Measurements from ENCODE around the gene PALM2AKAP2.
"Not testable (repeated sequence)": the region's sequence is repeated elsewhere in the genome, so short reads cannot be mapped to it uniquely, and the experiment has no call there.

Gene PALM2AKAP2

DNA sequence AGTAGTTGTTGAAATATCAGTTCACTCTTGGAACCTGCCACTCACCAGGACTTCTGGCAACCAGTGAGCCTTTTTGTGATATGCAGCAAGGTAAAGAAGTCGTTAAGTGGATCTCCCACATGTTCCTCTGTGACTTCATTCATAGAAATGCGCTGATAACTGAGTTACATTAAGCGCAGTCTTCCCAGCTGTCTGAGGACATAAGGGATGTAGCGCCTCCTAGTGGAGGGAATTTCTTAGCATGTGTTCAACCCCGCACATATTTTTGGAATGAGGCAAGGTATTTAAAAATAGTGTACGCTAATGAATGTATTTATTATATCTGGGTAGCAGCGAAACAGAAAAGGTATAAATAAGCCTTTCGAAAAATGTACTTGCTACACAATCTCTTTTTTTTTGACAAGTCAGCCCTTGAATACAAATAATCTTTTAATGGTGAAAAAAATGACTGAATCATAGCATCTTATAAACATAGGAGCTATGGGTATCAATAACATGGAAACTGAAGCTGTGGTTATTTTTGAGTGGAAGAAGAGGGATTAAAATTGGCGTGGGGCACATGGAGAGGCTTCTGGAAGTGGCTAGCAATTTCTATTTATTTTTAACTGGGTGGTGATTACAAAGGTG, 38.0 kb downstream of the PALM2AKAP2 start:
- TF ChIP-seq, protein P1, sequence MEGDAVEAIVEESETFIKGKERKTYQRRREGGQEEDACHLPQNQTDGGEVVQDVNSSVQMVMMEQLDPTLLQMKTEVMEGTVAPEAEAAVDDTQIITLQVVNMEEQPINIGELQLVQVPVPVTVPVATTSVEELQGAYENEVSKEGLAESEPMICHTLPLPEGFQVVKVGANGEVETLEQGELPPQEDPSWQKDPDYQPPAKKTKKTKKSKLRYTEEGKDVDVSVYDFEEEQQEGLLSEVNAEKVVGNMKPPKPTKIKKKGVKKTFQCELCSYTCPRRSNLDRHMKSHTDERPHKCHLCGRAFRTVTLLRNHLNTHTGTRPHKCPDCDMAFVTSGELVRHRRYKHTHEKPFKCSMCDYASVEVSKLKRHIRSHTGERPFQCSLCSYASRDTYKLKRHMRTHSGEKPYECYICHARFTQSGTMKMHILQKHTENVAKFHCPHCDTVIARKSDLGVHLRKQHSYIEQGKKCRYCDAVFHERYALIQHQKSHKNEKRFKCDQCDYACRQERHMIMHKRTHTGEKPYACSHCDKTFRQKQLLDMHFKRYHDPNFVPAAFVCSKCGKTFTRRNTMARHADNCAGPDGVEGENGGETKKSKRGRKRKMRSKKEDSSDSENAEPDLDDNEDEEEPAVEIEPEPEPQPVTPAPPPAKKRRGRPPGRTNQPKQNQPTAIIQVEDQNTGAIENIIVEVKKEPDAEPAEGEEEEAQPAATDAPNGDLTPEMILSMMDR (conservative IDR thresholded peaks at IDR 0.05; ENCODE audit: low read depth, low read length): peak; percentile 80
- peak; percentile 99 for DNase-seq (ENCODE audit: low read depth)
- no peak overlapping the region for H3K4me3 ChIP-seq (ENCODE audit: low read depth, low read length)

DNA sequence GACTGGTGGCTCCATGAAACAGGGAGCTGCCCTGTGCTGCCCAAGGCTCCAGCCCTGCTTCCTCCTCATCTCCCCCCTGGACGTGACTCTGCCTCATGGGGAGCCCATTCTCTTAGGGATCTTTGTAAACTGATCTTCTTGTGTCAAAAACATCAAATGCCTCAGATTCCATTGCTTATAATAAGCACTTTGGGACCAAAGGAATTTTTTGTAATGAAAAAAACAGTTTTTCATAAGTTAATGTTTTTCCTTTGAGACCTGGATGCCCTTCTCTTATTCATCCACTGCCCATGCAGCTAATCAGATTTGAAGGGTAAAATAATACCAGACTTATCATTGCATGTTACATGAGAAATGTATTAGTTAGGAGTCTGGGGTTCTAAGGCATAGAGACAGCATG, 41.7 kb downstream of the PALM2AKAP2 start:
- no peak overlapping the region for H3K4me3 ChIP-seq (ENCODE audit: low read depth, low read length)
- DNase-seq (ENCODE audit: low read depth): peak; percentile 62
- TF ChIP-seq, protein P1 (conservative IDR thresholded peaks at IDR 0.05; ENCODE audit: low read depth, low read length): no peak

DNA sequence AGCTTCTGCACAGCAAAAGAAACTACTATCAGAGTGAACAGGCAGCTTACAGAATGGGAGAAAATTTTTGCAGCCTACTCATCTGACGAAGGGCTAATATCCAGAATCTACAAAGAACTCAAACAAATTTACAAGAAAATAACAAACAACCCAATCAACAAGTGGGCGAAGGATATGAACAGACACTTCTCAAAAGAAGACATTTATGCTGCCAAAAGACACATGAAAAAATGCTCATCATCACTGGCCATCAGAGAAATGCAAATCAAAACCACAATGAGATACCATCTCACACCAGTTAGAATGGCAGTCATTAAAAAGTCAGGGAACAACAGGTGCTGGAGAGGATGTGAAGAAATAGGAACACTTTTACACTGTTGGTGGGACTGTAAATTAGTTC, 45.4 kb downstream of the PALM2AKAP2 start:
- H3K4me3 ChIP-seq (ENCODE audit: low read depth, low read length); DNase-seq (ENCODE audit: low read depth): not testable (repeated sequence)

DNA sequence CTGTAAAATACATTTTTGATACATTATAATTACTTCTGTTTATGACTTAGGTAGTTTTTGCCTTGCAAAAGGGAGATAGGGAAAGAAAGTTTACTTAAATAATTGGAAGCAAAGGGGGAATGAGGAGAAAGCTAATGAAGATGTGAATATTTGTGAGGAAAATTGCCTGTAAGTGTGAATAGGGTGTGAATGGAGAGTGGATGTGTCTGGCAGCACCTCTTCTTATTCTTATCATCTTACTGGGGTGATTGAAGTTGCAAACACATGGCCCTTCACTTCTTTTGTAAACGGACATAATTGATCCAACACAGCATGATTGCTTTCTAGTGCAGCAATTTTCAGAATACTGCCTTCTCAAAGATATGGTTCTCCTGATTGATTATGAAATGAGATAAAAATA, 46.6 kb downstream of the PALM2AKAP2 start:
- no peak for DNase-seq (ENCODE audit: low read depth)
- TF ChIP-seq, protein P1 (conservative IDR thresholded peaks at IDR 0.05; ENCODE audit: low read depth, low read length): no peak
- H3K4me3 ChIP-seq (ENCODE audit: low read depth, low read length): no peak overlapping the region

DNA sequence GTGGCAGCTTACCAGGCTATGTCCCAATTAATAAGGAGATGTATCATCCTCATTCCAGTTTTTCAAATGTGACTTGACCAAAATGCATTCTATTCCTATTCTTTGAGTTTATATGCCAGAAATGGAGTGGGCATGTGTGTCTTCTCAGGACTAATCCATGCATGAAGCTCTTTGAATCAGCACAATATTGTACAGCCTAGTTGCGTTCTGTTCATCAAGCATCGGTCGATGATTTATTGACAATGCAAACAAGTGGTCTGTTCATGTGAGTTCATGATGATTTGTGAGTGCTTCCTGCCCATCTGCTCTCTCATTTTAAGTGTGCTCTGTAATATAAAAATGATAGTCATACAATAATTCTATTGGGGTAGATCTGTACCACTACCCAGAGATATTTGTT, 48.3 kb downstream of the PALM2AKAP2 start:
- H3K4me3 ChIP-seq (ENCODE audit: low read depth, low read length): no peak overlapping the region
- TF ChIP-seq, protein P1 (conservative IDR thresholded peaks at IDR 0.05; ENCODE audit: low read depth, low read length): no peak
- DNase-seq (ENCODE audit: low read depth): no peak

All from choroid plexus epithelial cell (primary cell).